GM19467 (cell line): ENCODE results near the gene C12orf42.

Experiments used
- ATAC-seq: cut with Tn5 transposase; IDR thresholded peaks from one replicate; pipeline ENCODE4 v1.9.1; 2021; ENCODE audit warnings: mild to moderate bottlenecking, moderate library complexity; ENCODE audit not compliant: unreplicated experiment

The C12orf42 gene

GRCh38 chr12:103273645-103274044 is 222.1 kb downstream of the C12orf42 start:
- no peak for ATAC-seq

- no peak for ATAC-seq
Observed at GRCh38 chr12:103272949-103273348, 222.8 kb downstream of the C12orf42 start.

GRCh38 chr12:103269946-103270345 is 225.8 kb downstream of the C12orf42 start:
- no peak for ATAC-seq

- ATAC-seq, result no peak
Observed at GRCh38 chr12:103268831-103269514, 226.8 kb downstream of the C12orf42 start.

GRCh38 chr12:103257763-103258162 is 238.0 kb downstream of the C12orf42 start:
- ATAC-seq, result no peak
